HL-60 (cell line): ENCODE results near the gene HYAL1.

Experiments used
- CTCF ChIP-seq: IDR thresholded peaks from one replicate; pipeline ENCODE4 v1.5.1; 2011; ENCODE audit warnings: low read length, control low read depth, inconsistent platforms; ENCODE audit not compliant: insufficient read depth
- POLR2AphosphoS5 ChIP-seq: IDR thresholded peaks from 2 replicates; pipeline ENCODE4 v1.6.1; 2012; ENCODE audit warnings: low read depth

- TF ChIP-seq CTCF (no peak), POLR2AphosphoS5 (no peak)
These were observed 24.5 kb downstream of the HYAL1 start, which contains the start of gene LSMEM2 for GRCh38 chr3:50278880-50279224.
